ENCODE results near the gene PROC.

- TF ChIP-seq CTCF (IDR thresholded peaks at IDR 0.05; ENCODE audit: low read depth, low read length) (no peak), EZH2phosphoT487 (IDR thresholded peaks at IDR 0.05; ENCODE audit: low read depth) (no peak)
These were observed 6.4 kb upstream of the PROC start for GRCh38 chr2:127411653-127412369.
